ENCODE data around the gene CXCL17. TPM values are rescaled to one million over a fixed set of nuclear protein-coding genes. Genes with fewer than 3 reads are reported as not detected.
A peak's percentile ranks its signal among the peaks of the same experiment; 100 is the strongest.

Gene CXCL17
- total and polyA plus RNA-seq, 12 donors, result 0.27 to 0.50 (median 0.31) TPM; not detected in 8

DNA sequence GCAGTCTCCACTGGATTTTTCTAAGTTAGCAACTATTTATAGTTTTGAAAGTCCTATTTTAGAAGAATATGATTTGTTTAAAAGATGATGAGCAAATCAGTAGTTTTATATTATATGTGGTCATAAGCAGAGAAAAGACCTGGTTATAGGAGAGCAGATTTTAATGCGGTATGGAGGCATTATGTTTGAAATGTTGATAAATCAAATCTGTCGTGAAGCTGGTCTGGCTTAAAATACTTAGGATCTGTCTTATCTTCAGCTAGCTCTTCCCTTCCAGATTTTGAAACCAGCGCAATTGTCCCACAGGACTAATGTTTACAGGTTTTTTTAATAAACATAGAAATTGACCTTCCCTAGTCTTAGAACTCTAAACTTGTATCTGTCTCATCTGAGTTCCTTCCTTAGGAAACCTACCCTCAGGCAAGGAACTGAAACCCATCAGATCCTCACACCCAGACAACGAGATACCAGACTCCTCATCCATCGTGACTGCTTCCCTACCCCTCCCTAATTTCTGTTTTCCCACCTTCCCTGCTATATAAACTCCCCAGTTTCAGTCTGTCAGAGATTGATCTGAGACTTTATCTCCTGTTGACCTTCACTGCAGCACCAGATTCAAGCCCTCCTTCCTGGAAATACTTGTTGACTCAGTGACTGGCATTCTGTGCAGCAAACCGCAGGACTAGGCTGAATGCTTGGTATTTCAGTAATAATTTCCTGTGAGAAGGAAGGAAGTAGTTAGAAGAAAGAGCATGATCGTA is 37.8 kb upstream of the CXCL17 start:
- peak overlapping the region in 4 of 5 donors; percentile 52 to 78 (median 64) for H3K27ac ChIP-seq
- H3K4me3 ChIP-seq, result peak overlapping the region in 1 of 4 donors; percentile 22
- DNase-seq, result peak; percentile 26 to 78 (median 63)
- no peak for TF ChIP-seq POLR2A (IDR thresholded peaks at IDR 0.05)
- TF ChIP-seq, protein P1, sequence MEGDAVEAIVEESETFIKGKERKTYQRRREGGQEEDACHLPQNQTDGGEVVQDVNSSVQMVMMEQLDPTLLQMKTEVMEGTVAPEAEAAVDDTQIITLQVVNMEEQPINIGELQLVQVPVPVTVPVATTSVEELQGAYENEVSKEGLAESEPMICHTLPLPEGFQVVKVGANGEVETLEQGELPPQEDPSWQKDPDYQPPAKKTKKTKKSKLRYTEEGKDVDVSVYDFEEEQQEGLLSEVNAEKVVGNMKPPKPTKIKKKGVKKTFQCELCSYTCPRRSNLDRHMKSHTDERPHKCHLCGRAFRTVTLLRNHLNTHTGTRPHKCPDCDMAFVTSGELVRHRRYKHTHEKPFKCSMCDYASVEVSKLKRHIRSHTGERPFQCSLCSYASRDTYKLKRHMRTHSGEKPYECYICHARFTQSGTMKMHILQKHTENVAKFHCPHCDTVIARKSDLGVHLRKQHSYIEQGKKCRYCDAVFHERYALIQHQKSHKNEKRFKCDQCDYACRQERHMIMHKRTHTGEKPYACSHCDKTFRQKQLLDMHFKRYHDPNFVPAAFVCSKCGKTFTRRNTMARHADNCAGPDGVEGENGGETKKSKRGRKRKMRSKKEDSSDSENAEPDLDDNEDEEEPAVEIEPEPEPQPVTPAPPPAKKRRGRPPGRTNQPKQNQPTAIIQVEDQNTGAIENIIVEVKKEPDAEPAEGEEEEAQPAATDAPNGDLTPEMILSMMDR (IDR thresholded peaks at IDR 0.05), result no peak
- 15 to 18% (median 18%) methylated on average over 7 of the region's 7 CpGs for WGBS, 4 donors
- peaks cover 0 to 19% of the 10 kb centered on the region in 2 donors for H3K4me1 ChIP-seq (replicated peaks in 1 of 2)
- no peaks in the 10 kb centered on the region for H3K36me3 ChIP-seq (replicated peaks in 1 of 2)
- H3K9me3 ChIP-seq (replicated peaks in 1 of 3), result no peaks in the 10 kb centered on the region
- no peaks in the 10 kb centered on the region for H3K27me3 ChIP-seq
- intact Hi-C loops (cut with DNase I), result no loop called here

DNA sequence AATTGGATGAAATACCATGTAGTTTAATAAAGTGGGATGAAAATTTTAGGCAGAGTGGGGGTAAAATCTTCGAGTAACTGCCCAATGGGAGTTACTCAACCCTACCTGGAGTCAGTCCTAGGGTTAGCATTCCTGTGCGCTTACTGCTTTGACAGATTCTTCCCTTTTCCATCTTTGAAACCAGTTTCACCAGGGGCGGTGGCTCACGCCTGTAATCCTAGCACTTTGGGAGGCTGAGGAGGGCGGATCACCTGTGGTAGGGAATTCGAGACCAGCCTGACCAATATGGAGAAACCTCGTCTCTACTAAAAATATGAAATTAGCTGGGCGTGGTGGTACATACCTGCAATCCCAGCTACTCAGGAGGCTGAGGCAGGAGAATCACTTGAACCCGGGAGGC is 37.0 kb upstream of the CXCL17 start:
- TF ChIP-seq, protein P1 (IDR thresholded peaks at IDR 0.05), result no peak
- TF ChIP-seq POLR2A (IDR thresholded peaks at IDR 0.05), result no peak

DNA sequence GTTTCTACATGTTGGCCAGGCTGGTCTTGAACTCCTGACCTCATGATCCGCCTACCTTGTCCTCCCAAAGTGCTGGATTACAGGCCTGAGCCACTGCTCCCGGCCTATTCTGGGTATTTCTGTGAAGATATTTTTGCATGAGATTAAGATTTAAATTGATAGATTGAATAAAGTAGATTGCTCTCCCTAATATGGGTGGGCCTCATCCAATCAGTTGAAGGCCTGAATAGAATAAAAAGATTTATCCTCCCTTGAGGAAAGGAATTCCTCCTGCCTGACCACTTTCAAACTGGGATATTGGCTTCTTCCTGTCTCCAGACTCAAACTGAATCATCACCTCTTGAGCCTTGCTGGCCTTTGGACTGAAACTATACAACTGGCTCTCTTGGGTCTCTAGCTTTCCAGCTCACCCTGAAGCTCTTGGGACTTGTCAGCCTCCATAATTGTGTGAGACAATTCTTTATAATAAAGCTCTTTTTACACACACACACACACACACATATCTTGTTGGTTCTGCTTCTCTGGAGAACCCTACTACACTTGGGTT is 36.1 kb upstream of the CXCL17 start:
- no peaks in the 10 kb centered on the region for H3K9me3 ChIP-seq (replicated peaks in 1 of 3)
- intact Hi-C loops (cut with DNase I), result no loop called here
- no peak overlapping the region for H3K4me3 ChIP-seq
- no peaks in the 10 kb centered on the region for H3K36me3 ChIP-seq (replicated peaks in 1 of 2)
- TF ChIP-seq POLR2A (IDR thresholded peaks at IDR 0.05), result no peak
- TF ChIP-seq, protein P1 (IDR thresholded peaks at IDR 0.05), result no peak
- H3K27ac ChIP-seq, result no peak overlapping the region
- DNase-seq, result no peak
- no peaks in the 10 kb centered on the region for H3K27me3 ChIP-seq
- H3K4me1 ChIP-seq (replicated peaks in 1 of 2), result peaks cover 0 to 19% of the 10 kb centered on the region in 2 donors
- 96 to 100% (median 100%) methylated on average over 2 of the region's 2 CpGs for WGBS, 4 donors

More for the DNA sequence above, 37.0 kb upstream of the CXCL17 start:
- H3K27ac ChIP-seq, result no peak overlapping the region
- no peaks in the 10 kb centered on the region for H3K9me3 ChIP-seq (replicated peaks in 1 of 3)
- peaks cover 0 to 19% of the 10 kb centered on the region in 2 donors for H3K4me1 ChIP-seq (replicated peaks in 1 of 2)
- 96 to 98% (median 96%) methylated on average over 9 of the region's 9 CpGs for WGBS, 4 donors
- intact Hi-C loops (cut with DNase I), result no loop called here
- no peaks in the 10 kb centered on the region for H3K27me3 ChIP-seq
- no peak for DNase-seq
- no peak overlapping the region for H3K4me3 ChIP-seq
- no peaks in the 10 kb centered on the region for H3K36me3 ChIP-seq (replicated peaks in 1 of 2)

DNA sequence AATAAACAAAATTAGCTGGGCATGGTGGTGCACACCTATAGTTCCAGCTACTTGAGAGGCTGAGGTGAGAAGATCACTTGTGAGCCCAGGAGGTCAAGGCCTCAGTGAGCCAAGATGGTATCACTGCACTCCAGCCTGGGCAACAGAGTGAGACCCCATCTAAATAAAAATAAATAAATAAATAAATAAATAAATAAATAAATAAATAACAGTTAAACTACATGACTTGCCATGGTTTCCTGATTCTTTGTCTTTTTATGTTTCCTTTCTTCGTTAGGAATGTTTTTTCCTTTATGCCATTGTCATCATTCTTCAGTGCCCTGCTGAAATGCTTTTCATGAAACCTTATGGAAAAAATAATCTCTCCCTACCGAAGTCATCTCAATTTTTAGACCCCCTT is 35.2 kb upstream of the CXCL17 start:
- H3K4me3 ChIP-seq, result no peak overlapping the region
- H3K27ac ChIP-seq, result no peak overlapping the region
- no peak for DNase-seq
- peaks cover 0 to 19% of the 10 kb centered on the region in 2 donors for H3K4me1 ChIP-seq (replicated peaks in 1 of 2)
- intact Hi-C loops (cut with DNase I), result no loop called here
- 83 to 95% (median 88%) methylated on average over 2 of the region's 2 CpGs for WGBS, 4 donors
- no peak for TF ChIP-seq POLR2A (IDR thresholded peaks at IDR 0.05)
- TF ChIP-seq, protein P1 (IDR thresholded peaks at IDR 0.05), result no peak
- no peaks in the 10 kb centered on the region for H3K27me3 ChIP-seq
- H3K36me3 ChIP-seq (replicated peaks in 1 of 2), result no peaks in the 10 kb centered on the region
- H3K9me3 ChIP-seq (replicated peaks in 1 of 3), result no peaks in the 10 kb centered on the region
